Endothelial cell of umbilical vein (primary cell): ENCODE results near the gene MIA2. TPM values are rescaled to one million over a fixed set of nuclear protein-coding genes. Genes with fewer than 3 reads are reported as not detected.
"Not testable (repeated sequence)": the region's sequence is repeated elsewhere in the genome, so short reads cannot be mapped to it uniquely, and the experiment has no call there.

Experiments used
- BruUV-seq: library from RNA; stranded (reverse); fragments of 400-500 nt; replicated peaks from 2 replicates; lab custom pipeline; 2021; lab: Mats Ljungman, UMichigan
- CTCF ChIA-PET: fragments of 300-600, 350-600 bp; sonication (Branson Sonifier 250); formaldehyde crosslinking; loops from one replicate; lab custom pipeline; 2021; ENCODE audit warnings: antibody characterized with exemption, inconsistent platforms; lab: Charles Lee
- POLR2A ChIA-PET: fragments of 300-600, 350-600 bp; sonication (Branson Sonifier 250); formaldehyde crosslinking; loops from one replicate; lab custom pipeline; 2021; ENCODE audit warnings: antibody characterized with exemption, inconsistent platforms; lab: Charles Lee
- DNase-seq: peaks from one replicate; pipeline ENCODE4 v3.0.0-alpha.2; 2011; ENCODE audit warnings: low read depth, low spot score
- FAIRE-seq: peaks from 2 replicates; lab custom pipeline; 2011; peaks lifted over from hg19 to GRCh38; lab: Jason Lieb, UNC
- H2AFZ ChIP-seq: 2 replicates; pipeline ENCODE4 v1.6.0; 2012; ENCODE audit warnings: low read depth, low read length, control low read depth, inconsistent platforms
- H3K27ac ChIP-seq: 2 replicates; pipeline ENCODE4 v1.5.1; 2011; ENCODE audit warnings: low read depth, mild to moderate bottlenecking, control low read depth, low read length, moderate library complexity; ENCODE audit not compliant: insufficient read depth
- H3K27me3 ChIP-seq, 2 experiments: 2 replicates each; pipeline versions ENCODE4 v1.6.0 to v1.6.1; 2011; ENCODE audit warnings: low read length in 2 of 2, mixed read lengths in 1 of 2; ENCODE audit not compliant: control insufficient read depth in 2 of 2, insufficient read depth in 2 of 2
- H3K36me3 ChIP-seq, 2 experiments: 2 replicates in 1 of 2; 3 replicates in 1 of 2; pipeline ENCODE4 v1.5.1; 2011; ENCODE audit warnings: low read length in 2 of 2, mild to moderate bottlenecking in 1 of 2, moderate library complexity in 1 of 2; ENCODE audit not compliant: control insufficient read depth in 2 of 2, insufficient read depth in 2 of 2; ENCODE audit errors: extremely low read depth in 1 of 2
- H3K4me1 ChIP-seq: 3 replicates; pipeline ENCODE4 v1.5.1; 2011; ENCODE audit warnings: mild to moderate bottlenecking, low read length; ENCODE audit not compliant: control insufficient read depth, insufficient read depth; ENCODE audit errors: extremely low read depth
- H3K4me2 ChIP-seq: 2 replicates; pipeline ENCODE4 v1.6.1; 2011; ENCODE audit warnings: low read length, control low read depth, mixed read lengths; ENCODE audit not compliant: insufficient read depth
- H3K4me3 ChIP-seq, 3 experiments: fragments of 200-600 bp in 1 of 3; sonication (generic), shearing (Covaris generic) in 1 of 3; replicated peaks in 1 of 3; 2 replicates each; pipeline ENCODE4 v1.5.1; 2011 to 2016; ENCODE audit warnings: control low read depth in 3 of 3, low read length in 3 of 3, mild to moderate bottlenecking in 2 of 3, inconsistent platforms in 1 of 3, low read depth in 1 of 3, moderate library complexity in 1 of 3; ENCODE audit not compliant: insufficient read depth in 1 of 3
- H3K79me2 ChIP-seq: 2 replicates; pipeline ENCODE4 v1.6.0; 2012; ENCODE audit warnings: low read length, inconsistent platforms; ENCODE audit not compliant: control insufficient read depth, insufficient read depth
- H3K9ac ChIP-seq: replicated peaks from 2 replicates; pipeline ENCODE3; 2011; ENCODE audit warnings: low read length, control low read depth; ENCODE audit not compliant: insufficient read depth; ENCODE audit errors: extremely low read depth
- H3K9me1 ChIP-seq: replicated peaks from 3 replicates; pipeline ENCODE4 v1.6.0; 2011; ENCODE audit warnings: mild to moderate bottlenecking, low read length; ENCODE audit not compliant: control insufficient read depth, insufficient read depth; ENCODE audit errors: extremely low read depth
- H3K9me3 ChIP-seq: replicated peaks from 2 replicates; pipeline ENCODE4 v1.5.1; 2012; ENCODE audit warnings: low read length, inconsistent platforms; ENCODE audit not compliant: control insufficient read depth, insufficient read depth
- H4K20me1 ChIP-seq: replicated peaks from 2 replicates; pipeline ENCODE3; 2011; ENCODE audit warnings: mild to moderate bottlenecking, low read length; ENCODE audit not compliant: control insufficient read depth, insufficient read depth; ENCODE audit errors: extremely low read depth
- EZH2 ChIP-seq: IDR thresholded peaks from 2 replicates; pipeline ENCODE4 v1.6.1; 2012; ENCODE audit warnings: borderline replicate concordance, low read depth, mild to moderate bottlenecking, moderate library complexity, low read length, inconsistent platforms; ENCODE audit not compliant: severe bottlenecking
- FOS ChIP-seq: IDR thresholded peaks from 2 replicates; pipeline ENCODE4 v1.6.1; 2011; ENCODE audit warnings: mild to moderate bottlenecking, low read length, moderate library complexity, borderline replicate concordance; ENCODE audit not compliant: insufficient read depth
- GATA2 ChIP-seq: IDR thresholded peaks from 2 replicates; pipeline ENCODE4 v1.7.0; 2011; ENCODE audit warnings: low read depth, mild to moderate bottlenecking, moderate library complexity, mixed read lengths, low read length; ENCODE audit not compliant: insufficient read length, insufficient read depth
- JUN ChIP-seq: IDR thresholded peaks from 2 replicates; pipeline ENCODE4 v1.6.1; 2011; ENCODE audit warnings: borderline replicate concordance, low read depth; ENCODE audit not compliant: insufficient read length, insufficient read depth
- MYC ChIP-seq: IDR thresholded peaks from one replicate; pipeline ENCODE4 v1.6.1; 2011; ENCODE audit warnings: mild to moderate bottlenecking, low read depth, low read length
- POLR2A ChIP-seq: IDR thresholded peaks from 2 replicates; pipeline ENCODE4 v1.6.1; 2012; ENCODE audit warnings: low read depth, mild to moderate bottlenecking, control low read depth, low read length
- POLR2AphosphoS5 ChIP-seq: IDR thresholded peaks from 2 replicates; pipeline ENCODE4 v1.6.1; 2012; ENCODE audit warnings: low read depth, mild to moderate bottlenecking, control low read depth, low read length, moderate library complexity; ENCODE audit not compliant: insufficient read depth
- dilution Hi-C: fragments of 300-500 bp; cut with MboI; formaldehyde crosslinking; loops from one replicate; pipeline ENCODE4 v1.15.0; 2019; ENCODE audit warnings: low sequenced_read_pairs; ENCODE audit not compliant: extremely low pct_ligation_motif_present
- intact Hi-C: fragments of 100-400 bp; cut with micrococcal nuclease; formaldehyde crosslinking; loops from one replicate; pipeline ENCODE4 v1.10.0; 2022
- polyA plus RNA-seq, 4 experiments: library from polyadenylated mRNA; depleted of rRNA in 3 of 4; stranded (reverse) in 3 of 4; unstranded in 1 of 4; fragments of >200 nt; gene quantifications; 2 replicates each; pipeline versions ENCODE4 v1.2.1 to v1.2.3, GENCODE V29; 2011 to 2012; ENCODE audit warnings: missing spikeins in 1 of 4
- total RNA-seq: library from RNA; stranded (reverse); gene quantifications from 2 replicates; pipeline ENCODE4 v1.2.3, GENCODE V29; 2021
- TF ChIP-seq, protein P1 (sequence below), 2 donors: IDR thresholded peaks; 1 replicate in 1 of 2; 2 replicates in 1 of 2; pipeline ENCODE4 v1.5.1; 2011; ENCODE audit warnings: low read length in 2 of 2, mild to moderate bottlenecking in 2 of 2, moderate library complexity in 2 of 2, control low read depth in 1 of 2, inconsistent platforms in 1 of 2, low read depth in 1 of 2; ENCODE audit not compliant: insufficient read depth in 1 of 2; ENCODE audit errors: extremely low read depth in 1 of 2
- TF ChIP-seq, protein P2 (sequence below): IDR thresholded peaks from 2 replicates; pipeline ENCODE4 v1.6.1; 2011; ENCODE audit not compliant: insufficient read depth, insufficient read length

Gene MIA2
- total and polyA plus RNA-seq, 2 donors (not counting 3 experiments of a cell fraction or from before 2014, with no cell fraction given) = 9.4 to 14.9 TPM

GRCh38 chr14:39350866-39351265, 117.2 kb downstream of the MIA2 start:
- Histone ChIP-seq H3K79me2 (no peaks in the 10 kb centered on the region), H3K4me1 (no peaks in the 10 kb centered on the region), H3K4me2 (no peak overlapping the region), H3K27me3 (no peaks in the 10 kb centered on the region), H4K20me1 (no peaks in the 10 kb centered on the region), H3K36me3 (no peaks in the 10 kb centered on the region), H3K9me3 (no peaks in the 10 kb centered on the region), H3K27ac (no peak overlapping the region), H2AFZ (no peak overlapping the region), H3K9me1 (no peaks in the 10 kb centered on the region), H3K4me3 (no peak overlapping the region), H3K9ac (no peak overlapping the region)
- ChIA-PET POLR2A (no interaction called here), CTCF (no interaction called here)
- no TSS peak for BruUV-seq
- DNase-seq (no peak), FAIRE-seq (no peak)
- dilution Hi-C loops (no loop called here), intact Hi-C loops (no loop called here)
- TF ChIP-seq POLR2AphosphoS5 = no peak

- Histone ChIP-seq H3K9me3 (no peaks in the 10 kb centered on the region), H3K4me2 (no peak overlapping the region), H3K4me1 (no peaks in the 10 kb centered on the region), H3K9ac (no peak overlapping the region), H3K9me1 (no peaks in the 10 kb centered on the region), H3K27ac (no peak overlapping the region), H3K4me3 (no peak overlapping the region), H2AFZ (no peak overlapping the region), H3K27me3 (no peaks in the 10 kb centered on the region), H4K20me1 (no peaks in the 10 kb centered on the region), H3K79me2 (no peaks in the 10 kb centered on the region), H3K36me3 (no peaks in the 10 kb centered on the region)
- FAIRE-seq (no peak), DNase-seq (no peak)
- BruUV-seq = no TSS peak
- intact Hi-C loops = no loop called here
- dilution Hi-C loops = no loop called here
- CTCF ChIA-PET = no interaction called here
- POLR2A ChIA-PET = no interaction called here
- TF ChIP-seq FOS (no peak), POLR2AphosphoS5 (no peak), GATA2 (no peak), MYC (no peak), JUN (no peak), EZH2 (no peak), POLR2A (no peak)
- TF ChIP-seq, protein P1, sequence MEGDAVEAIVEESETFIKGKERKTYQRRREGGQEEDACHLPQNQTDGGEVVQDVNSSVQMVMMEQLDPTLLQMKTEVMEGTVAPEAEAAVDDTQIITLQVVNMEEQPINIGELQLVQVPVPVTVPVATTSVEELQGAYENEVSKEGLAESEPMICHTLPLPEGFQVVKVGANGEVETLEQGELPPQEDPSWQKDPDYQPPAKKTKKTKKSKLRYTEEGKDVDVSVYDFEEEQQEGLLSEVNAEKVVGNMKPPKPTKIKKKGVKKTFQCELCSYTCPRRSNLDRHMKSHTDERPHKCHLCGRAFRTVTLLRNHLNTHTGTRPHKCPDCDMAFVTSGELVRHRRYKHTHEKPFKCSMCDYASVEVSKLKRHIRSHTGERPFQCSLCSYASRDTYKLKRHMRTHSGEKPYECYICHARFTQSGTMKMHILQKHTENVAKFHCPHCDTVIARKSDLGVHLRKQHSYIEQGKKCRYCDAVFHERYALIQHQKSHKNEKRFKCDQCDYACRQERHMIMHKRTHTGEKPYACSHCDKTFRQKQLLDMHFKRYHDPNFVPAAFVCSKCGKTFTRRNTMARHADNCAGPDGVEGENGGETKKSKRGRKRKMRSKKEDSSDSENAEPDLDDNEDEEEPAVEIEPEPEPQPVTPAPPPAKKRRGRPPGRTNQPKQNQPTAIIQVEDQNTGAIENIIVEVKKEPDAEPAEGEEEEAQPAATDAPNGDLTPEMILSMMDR (IDR thresholded peaks at IDR 0.05; ENCODE audit: extremely low read depth in 1 of 2, insufficient read depth in 1 of 2, low read depth in 1 of 2, low read length in 2 of 2) = no peak
- TF ChIP-seq, protein P2, sequence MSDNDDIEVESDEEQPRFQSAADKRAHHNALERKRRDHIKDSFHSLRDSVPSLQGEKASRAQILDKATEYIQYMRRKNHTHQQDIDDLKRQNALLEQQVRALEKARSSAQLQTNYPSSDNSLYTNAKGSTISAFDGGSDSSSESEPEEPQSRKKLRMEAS = no peak
Measured at GRCh38 chr14:39351708-39352107, 118.0 kb downstream of the MIA2 start.

DNA sequence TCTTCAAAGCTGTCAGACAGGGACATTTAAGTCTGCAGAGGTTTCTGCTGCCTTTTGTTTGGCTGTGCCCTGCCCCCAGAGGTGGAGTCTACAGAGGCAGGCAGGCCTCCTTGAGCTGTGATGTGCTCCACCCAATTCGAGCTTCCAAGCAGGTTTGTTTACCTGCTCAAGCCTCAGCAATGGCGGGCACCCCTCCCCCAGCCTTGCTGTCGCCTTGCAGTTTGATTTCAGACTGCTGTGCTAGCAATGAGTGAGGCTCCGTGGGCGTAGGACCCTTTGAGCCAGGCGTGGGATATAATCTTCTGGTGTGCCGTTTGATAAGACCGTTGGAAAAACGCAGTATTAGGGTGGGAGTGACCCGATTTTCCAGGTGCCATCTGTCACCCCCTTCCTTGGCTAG, 125.4 kb downstream of the MIA2 start:
- H4K20me1 ChIP-seq, H2AFZ ChIP-seq, H3K36me3 ChIP-seq, H3K4me3 ChIP-seq, H3K4me2 ChIP-seq, H3K9me1 ChIP-seq, H3K27me3 ChIP-seq, FAIRE-seq, H3K4me1 ChIP-seq, CTCF ChIA-PET, BruUV-seq, DNase-seq, H3K9me3 ChIP-seq, intact Hi-C loops, H3K9ac ChIP-seq, H3K27ac ChIP-seq, POLR2A ChIA-PET, H3K79me2 ChIP-seq, dilution Hi-C loops: not testable (repeated sequence)
